ENCODE data around the gene KCMF1. TPM values are rescaled to one million over a fixed set of nuclear protein-coding genes. Genes with fewer than 3 reads are reported as not detected.
A peak's percentile ranks its signal among the peaks of the same experiment; 100 is the strongest.

Gene KCMF1
- polyA plus RNA-seq, 2 of the 4 experiments (the other 2 are of a cell fraction), result 77.8 to 221 TPM

GRCh38 chr2:84970210-84970867, 622 bp upstream of the KCMF1 start:
- POLR2A ChIA-PET, result interaction anchor here (0.6 to 4.5 kb wide), 12 partner anchors 9 to 454 kb away, joined by 3 to 70 read pairs (median 6); partner anchors contain the start of gene DNAH6

More at GRCh38 chr2:84970210-84970867, 622 bp upstream of the KCMF1 start:
- TF ChIP-seq HMGXB4 (CRISPR knock-in tag; IDR thresholded peaks at IDR 0.05; ENCODE audit: borderline replicate concordance) (peak; percentile 38; the same call in 1 of the 2 replicates), SREBF2 (IDR thresholded peaks at IDR 0.05) (no peak), NR3C1 (IDR thresholded peaks at IDR 0.05) (no peak), EHF (CRISPR knock-in tag; IDR thresholded peaks at IDR 0.05) (no peak), TFCP2L1 (CRISPR knock-in tag; IDR thresholded peaks at IDR 0.05) (no peak), JUN (IDR thresholded peaks at IDR 0.05) (peak in 1 of 2 experiments; percentile 38; a peak in 2 of 5 replicates), E2F6 (IDR thresholded peaks at IDR 0.05; ENCODE audit: borderline replicate concordance, low read depth) (peak; percentile 76; the same call in 1 of the 2 replicates), MAZ (IDR thresholded peaks at IDR 0.05; ENCODE audit: borderline replicate concordance, low read depth, low read length) (no peak), KDM5A (IDR thresholded peaks at IDR 0.05) (peak; percentile 24; the same call in 1 of the 2 replicates), CTCF (IDR thresholded peaks at IDR 0.05) (peak; percentile 6; the same call in 1 of the 3 replicates), PHF8 (IDR thresholded peaks at IDR 0.05; ENCODE audit: borderline replicate concordance, low read depth) (peak; percentile 94), MAX (IDR thresholded peaks at IDR 0.05) (peak; percentile 64; the same call in 1 of the 2 replicates), FOXS1 (CRISPR knock-in tag; IDR thresholded peaks at IDR 0.05) (no peak), RFX5 (IDR thresholded peaks at IDR 0.05) (no peak), POLR2A (IDR thresholded peaks at IDR 0.05; ENCODE audit: low read length) (peak; percentile 53; the same call in 1 of the 2 replicates), TP53 (CRISPR knock-in tag; IDR thresholded peaks at IDR 0.05) (no peak), ZC3H11A (IDR thresholded peaks at IDR 0.05) (no peak), PBX3 (IDR thresholded peaks at IDR 0.05) (no peak), EP300 (IDR thresholded peaks at IDR 0.05) (no peak), ZNF302 (CRISPR knock-in tag; IDR thresholded peaks at IDR 0.05) (no peak), GATA3 (IDR thresholded peaks at IDR 0.05; ENCODE audit: borderline replicate concordance) (peak; percentile 22; the same call in 1 of the 2 replicates)
- FAIRE-seq, result no peak
- Histone ChIP-seq H3K4me2 (peak overlapping the region; percentile 84), H3K9me3 (no peaks in the 10 kb centered on the region), H3K4me1 (peaks cover 36% of the 10 kb centered on the region), H3K27ac (peak overlapping the region; percentile 97 to 98), H3K4me3 (peak overlapping the region; percentile 89)
- DNase-seq (ENCODE audit: low read depth in 1 of 2, low spot score in 1 of 2), result peak in 1 of 2 experiments; percentile 70
- CTCF ChIA-PET, result interaction anchor here (2.4 to 3.3 kb wide), 4 partner anchors 13 to 45 kb away, joined by 8 to 20 read pairs (median 18); no protein-coding TSS in a partner anchor
- under 1% methylated on average over 33 of the region's 65 CpGs for WGBS (ENCODE audit: missing lambda C conversion rate)
- ATAC-seq, result peak; percentile 71
